ENCODE measurements around the gene AMER3.

GRCh38 chr2:130736487-130736886, 18.9 kb upstream of the AMER3 start:
- no peak for TF ChIP-seq CTCF (conservative IDR thresholded peaks at IDR 0.05 in 1 of 2, IDR thresholded peaks at IDR 0.05 in 1 of 2; ENCODE audit: low read depth in 1 of 2, low read length in 2 of 2)
- no peak for TF ChIP-seq EZH2 (IDR thresholded peaks at IDR 0.05; ENCODE audit: low read length, missing control alignments)

Data from fibroblast of lung (primary cell).